Hepatic stellate cell (primary cell): Measurements from ENCODE around the gene FBLN1.
A peak's percentile ranks its signal among the peaks of the same experiment; 100 is the strongest.
"Not testable (repeated sequence)": the region's sequence is repeated elsewhere in the genome, so short reads cannot be mapped to it uniquely, and the experiment has no call there.

Experiments used
- DNase-seq: peaks from one replicate; pipeline ENCODE4 v3.0.0; 2011; ENCODE audit warnings: low spot score

The FBLN1 gene

DNA sequence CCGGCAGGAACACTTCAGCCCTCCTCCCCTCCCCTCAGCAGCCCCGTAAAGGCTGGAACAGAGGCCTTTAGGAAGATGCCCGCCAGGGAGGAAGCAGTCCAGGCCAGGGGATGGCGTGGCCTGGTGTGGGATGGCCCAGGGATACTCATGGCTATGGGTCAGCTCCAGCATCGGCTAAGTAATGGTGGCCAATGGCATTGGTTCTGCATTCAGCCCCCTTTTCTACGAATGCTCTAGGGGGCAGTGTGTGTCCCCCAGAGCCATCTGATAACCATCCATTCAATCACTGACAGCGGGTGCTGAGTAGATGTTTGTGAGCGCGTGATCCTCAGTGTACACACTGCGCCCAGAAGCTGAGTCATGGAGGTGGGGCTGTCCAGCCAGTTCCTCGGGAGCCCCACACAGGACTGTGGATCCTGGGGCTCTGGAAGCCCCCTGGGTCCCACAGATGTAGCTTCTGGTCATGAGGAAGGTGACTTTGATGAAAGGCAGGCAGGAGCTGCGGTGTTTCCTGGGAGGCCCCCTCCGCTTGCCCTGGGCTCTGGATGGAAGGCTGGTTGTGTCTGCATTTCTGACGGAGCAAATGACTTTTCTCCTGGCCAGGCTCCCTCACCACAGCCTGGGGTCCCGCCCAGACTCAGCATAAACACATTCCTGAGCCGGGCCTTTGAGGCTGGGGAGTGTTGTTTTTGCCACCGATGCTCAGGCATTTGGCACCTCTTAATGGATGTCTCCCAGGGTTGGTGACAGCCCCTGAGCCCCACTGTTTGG lies 46.5 kb downstream of the FBLN1 start:
- DNase-seq: no peak

DNA sequence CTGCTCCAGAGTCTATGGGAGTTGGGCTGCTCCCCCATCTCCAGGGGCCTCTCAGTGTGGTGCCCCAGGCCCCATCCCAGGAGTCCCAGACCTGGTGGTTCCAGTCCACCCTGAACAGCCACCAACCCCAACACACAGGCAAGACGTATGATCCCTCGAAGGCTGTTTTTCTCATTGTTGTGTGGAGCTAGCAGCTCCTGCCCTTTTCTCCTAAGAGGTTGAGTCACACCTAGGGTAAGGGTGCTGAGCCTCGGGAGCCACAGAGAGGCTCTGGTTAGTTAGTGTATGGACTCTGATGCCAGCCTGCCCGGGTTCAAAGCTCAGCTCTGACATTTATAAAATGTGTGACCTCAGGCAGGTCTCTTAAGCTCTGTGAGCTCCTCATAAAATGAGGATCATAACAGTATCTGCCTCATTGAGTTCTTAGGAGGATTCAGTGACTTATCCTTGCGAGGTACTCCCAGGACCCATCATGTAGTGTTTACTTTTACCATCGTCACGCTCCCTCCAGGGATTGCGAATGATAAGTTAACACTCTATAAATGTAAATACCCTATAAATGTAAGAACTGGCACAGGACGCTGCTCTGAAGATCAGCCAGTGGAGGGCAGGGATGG lies 47.2 kb downstream of the FBLN1 start:
- no peak for DNase-seq

DNA sequence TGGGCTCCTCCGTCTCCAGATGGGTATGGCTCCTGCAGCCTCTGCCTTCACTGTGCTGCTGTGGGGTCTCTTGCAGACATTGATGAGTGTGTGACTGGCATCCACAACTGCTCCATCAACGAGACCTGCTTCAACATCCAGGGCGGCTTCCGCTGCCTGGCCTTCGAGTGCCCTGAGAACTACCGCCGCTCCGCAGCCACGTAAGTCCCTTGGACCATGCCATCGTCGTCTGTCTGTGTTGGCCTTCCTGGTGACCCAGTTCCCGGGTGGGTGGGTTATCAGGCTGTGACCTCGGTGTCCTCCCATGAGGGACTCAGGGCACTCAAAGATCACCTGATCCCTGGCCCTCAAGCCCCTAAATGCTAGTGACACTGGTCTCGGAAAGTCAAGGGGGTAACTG lies 47.7 kb downstream of the FBLN1 start:
- DNase-seq: no peak

DNA sequence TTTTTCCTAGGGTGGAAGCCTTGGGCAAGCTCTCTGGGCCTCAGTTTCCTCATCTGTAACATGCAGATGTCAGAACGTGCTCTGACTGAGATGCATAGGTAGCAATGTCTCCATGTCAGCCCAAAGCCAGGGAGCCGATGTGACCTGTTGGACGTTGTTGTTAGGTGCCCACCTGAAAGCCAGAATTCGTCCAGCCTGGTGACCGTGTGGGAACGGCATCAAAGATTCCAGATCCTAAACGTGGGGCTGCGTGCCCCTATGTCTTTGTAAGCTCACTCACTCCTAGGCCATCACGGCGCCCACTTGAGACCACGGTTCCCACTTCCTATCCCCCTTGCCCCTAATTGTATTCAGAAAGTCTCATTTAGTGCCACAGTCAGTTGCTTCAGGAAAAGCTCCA lies 48.2 kb downstream of the FBLN1 start:
- no peak for DNase-seq

DNA sequence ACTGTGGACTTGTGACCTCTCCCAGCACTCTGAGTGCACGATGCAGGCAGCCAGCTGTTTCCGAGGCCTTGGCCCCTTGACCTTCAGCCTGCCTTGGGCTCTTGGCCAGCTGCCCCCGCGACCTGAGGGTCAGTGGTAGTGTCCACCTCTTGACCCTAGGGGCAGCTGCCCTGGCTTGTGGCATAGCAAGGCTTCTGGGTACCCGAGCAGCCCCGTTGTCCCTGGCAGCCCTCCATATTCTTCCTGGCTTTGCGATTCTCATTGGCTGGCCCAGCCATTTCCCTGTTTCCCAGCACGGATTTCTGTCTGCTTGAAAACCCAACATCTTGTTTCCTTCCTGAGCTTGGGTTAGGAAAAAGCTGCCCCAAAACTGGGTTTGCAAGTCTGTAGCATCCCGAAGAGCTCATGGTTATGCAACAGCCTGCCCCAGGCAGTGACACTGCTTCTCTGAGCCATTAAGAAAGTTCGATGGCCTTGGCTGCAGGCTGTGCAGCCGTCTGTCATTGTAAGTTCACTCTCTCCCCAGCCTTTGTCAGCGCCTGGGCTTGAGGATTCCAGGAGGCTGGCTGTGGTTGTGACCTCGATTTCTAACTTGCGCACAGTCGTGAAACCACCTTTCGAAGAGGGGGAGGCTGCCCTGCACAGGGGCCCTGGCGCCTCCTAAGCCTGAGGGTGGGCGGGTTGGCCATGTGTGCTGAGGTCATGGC lies 48.8 kb downstream of the FBLN1 start:
- no peak for DNase-seq

DNA sequence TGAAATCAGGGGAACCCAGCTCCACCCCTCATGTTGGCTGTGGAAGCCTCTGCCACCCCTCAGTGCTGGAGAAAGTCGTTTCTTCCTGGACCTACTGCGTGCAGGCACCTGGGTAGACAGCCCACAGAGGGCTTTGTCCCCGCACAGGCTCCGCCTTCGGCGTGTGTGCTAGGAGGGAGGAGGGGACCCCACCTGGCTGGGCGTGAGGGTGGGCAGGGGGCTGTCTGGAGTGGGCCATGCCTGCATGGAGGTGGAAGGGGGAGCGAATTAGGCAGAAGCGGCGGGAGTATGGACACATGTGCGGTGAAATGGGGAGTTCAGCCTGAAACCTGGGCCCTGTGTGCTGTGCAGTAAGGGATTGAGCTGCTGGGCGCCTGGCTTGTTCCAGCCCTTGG lies 49.3 kb downstream of the FBLN1 start:
- no peak for DNase-seq

DNA sequence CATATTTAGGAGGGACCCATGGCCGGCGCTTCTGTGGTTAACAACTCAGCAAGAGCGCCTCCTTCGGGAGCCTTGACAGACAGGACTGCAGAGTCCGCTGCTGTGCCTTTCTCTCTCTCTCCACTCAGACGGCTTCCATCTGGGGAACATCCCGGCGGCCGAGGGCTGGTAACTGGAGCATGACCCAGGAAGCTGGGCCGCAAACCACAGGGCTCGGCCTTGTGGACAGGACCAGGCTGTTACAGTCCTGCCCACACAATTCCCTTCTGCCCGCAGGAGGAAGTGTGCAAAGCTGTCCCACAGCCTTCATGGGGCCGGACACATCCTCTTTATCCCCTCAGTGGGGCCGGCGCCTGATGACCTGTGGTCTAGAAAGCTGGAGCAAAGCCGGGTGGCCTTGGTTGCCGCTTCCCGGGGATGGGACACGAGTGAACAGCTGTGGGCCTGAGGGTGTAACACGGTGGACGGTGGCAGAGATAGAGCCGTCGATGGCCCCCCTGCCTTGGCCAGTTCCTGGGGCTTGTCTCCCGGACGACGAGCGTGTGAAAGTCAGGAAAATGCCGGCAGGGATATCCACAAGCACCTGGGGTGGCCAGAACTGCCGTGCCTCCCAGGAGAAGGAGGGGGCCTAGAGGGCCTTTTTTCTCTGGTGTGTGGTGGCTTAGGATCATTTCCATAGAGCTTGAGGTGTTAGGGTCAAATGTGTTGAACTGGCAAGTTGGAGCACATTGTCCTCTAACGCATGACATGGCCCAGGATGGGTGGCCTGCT lies 50.1 kb downstream of the FBLN1 start:
- DNase-seq: peak; percentile 95

DNA sequence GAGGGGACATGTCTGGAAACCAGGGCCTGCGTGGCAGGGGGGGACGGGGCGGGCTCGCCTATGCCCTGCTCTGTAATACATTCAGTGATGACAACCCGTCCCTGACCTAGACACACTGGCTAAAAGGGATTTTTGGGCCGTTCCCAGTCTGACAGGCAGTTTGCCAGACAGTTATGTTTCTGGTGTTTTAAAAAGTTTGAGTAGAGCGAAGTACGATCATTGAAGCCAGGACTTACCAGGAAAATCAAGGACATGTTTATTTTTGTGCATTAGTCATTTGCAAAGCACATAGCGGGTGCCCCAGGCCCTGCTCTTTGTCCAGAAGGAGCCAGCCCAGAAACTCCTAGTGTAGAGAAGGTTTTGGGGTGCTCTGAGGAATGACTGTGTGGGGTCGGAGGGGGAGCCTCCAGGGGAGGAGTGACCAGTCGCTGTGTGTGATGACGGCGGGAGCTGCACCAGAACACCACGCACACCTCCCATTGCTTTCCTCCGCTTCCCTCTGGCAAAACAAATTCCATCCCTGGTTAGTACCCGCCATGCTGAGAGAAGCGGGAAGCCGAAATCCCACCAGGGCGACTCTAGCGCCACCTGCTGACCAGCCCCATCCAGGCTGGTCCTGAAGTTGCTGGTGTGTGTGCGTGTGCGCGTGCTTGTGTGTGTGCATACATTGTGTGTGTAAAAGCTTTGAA lies 50.8 kb downstream of the FBLN1 start:
- peak; percentile 94 for DNase-seq

DNA sequence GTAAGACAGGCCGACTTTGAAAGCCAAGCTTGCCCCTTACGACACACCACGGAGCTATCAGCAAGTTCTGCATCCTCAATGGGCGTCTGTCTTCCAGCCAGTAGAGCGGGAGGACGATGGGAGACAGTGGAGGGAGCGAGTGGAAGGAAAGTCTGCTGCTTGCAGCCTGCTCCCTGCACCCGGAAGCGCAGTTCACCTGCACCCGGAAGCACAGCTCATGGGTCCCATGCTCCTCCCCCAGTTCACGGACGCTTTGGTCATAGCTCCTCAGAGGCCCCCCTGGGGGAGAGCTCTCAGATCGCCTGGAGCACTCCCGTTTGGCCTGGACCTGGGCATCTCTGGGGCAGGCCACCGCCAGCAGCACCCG lies 51.3 kb downstream of the FBLN1 start:
- DNase-seq: no peak

DNA sequence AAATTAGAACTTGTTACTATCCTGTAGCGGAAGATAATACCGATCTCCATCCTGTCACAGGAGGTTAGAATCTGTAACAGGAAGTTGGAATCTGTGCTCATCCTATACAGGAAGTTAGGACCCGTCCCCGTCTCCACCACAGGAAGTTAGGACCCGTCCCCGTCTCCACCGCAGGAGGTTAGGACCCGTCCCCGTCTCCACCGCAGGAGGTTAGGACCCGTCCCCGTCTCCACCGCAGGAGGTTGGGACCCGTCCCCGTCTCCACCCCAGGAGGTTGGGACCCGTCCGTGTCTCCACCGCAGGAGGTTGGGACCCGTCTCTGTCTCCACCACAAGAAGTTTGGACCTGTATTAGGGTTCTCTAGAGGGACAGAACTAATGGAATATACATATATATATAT lies 52.2 kb downstream of the FBLN1 start:
- DNase-seq: no peak

DNA sequence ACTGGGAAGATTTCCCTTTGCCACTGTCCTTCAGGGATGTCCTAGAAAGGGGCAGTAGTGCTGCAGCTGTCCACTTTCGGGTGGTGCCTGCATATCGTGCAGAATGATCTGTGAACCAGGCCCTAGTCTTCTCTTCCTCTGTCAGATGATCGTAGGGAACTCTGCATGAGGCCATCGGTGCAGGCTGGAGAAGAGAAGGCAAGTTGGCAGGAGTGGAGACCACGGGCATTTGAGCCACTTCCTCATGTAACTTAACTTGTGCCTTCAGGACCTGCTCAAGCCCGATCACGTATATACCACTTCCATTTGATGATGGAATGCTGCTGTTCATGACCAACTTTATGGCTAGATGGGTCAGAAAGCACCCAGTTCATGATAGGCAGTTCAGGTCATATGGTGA lies 55.2 kb downstream of the FBLN1 start:
- not testable (repeated sequence) for DNase-seq

DNA sequence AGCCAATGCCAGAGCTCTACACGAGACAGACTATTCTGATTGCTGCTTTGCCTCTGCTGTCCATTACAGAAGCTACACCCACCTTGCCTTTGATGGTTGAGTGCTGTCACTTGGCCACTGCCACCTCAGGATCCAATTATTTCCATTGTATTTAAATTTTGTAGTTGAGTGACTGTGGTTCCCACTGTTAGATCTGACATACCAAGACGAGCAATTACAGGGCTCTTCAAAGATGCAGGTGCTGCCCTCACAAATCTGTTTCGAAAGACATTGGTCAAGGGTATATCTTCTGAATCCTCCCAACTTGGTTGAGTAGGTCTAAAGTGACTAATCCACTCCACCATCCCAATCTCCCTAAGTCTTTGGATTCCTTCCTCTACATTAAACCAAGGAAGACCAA lies 57.4 kb downstream of the FBLN1 start:
- DNase-seq: not testable (repeated sequence)

DNA sequence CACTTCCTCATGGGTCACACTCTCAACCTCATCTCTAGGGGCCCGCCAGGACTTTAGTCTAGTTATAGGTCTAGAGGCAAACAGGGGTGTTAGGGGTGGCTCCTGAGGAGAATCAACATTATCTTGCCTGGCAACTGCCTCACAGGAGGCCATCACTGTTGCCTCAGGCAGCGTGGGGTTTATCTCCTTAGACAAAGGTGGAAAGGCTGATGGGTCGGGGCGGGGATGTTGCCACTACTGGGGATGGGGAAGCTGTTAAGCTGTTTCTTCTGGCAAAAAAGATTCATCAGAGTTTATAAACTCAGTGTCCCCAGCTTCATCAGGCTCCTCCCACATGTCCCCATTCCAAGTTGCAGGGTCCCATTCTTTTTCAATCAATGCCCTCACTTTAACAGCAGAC lies 58.1 kb downstream of the FBLN1 start:
- not testable (repeated sequence) for DNase-seq

DNA sequence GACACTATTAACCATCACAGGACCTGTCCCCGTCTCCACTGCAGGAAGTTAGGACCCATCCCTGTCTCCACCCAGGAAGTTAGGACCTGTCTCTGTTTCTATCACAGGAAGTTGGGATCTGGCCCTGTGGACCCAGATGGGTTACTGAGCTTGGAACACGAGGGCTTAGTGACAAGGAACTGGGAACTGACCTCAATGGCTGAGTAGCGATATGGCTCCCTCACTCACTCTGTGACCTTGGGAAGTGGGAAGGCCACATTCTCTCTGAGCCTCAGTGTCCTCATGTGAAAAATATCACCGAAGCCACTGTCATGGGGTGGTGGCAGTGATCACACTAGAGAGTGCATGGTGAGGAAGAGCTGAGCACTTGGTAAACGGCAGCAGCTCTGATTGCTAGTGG lies 59.4 kb downstream of the FBLN1 start:
- no peak for DNase-seq

DNA sequence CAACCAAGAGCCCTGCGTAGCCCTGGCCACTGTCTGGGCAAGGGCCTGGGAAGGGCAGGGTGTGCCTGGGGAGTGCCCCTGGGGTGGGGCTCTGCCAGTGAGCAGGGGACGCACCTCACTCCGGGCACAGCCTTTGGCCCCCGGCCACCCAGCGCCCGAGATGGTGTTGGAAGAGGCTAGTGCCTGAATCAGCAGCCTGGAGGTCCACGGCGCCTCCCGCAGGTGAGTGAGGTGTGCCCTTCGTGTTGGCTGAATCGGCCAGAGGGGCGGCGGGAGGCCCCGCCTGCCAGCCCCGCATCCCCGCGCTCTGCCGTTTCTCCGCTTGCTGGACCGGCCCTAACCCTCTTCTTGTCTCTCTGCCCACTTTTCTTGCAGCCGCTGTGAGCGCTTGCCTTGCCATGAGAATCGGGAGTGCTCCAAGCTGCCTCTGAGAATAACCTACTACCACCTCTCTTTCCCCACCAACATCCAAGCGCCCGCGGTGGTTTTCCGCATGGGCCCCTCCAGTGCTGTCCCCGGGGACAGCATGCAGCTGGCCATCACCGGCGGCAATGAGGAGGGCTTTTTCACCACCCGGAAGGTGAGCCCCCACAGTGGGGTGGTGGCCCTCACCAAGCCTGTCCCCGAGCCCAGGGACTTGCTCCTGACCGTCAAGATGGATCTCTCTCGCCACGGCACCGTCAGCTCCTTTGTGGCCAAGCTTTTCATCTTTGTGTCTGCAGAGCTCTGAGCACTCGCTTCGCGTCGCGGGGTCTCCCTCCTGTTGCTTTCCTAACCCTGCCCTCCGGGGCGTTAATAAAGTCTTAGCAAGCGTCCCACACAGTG lies 60.1 kb downstream of the FBLN1 start:
- no peak for DNase-seq

DNA sequence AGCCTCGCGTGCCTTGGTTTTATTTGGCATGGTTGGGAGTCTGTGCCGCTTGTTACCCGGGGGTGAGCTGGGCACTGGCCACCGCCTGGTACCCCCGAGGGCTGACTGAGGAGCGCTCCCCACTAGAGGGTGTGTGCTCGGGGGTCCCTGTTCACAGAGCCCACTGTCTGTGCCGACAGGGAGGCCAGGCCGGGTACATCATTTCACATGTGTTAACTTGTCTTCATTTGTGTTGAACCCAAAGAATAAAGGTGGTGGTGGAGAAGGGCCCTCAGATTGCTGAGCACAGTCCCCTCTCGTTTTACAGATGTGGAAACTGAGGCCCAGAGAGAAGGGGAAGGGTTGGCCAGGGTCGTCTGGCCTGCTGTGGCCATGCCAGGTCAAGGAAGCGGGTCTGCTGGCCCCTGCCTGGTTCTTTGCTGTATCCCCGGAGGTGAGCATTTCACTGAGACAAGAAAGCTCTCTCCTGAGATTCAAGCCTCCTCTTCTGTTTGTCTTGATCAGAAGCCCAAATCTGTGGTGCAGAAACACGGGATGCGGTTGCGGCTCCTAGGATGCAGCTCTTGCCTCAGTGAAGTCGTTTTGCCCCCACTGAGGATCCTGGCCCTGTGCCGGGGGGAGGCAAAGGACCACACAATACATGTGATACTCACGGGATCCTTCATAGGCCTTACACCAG lies 60.8 kb downstream of the FBLN1 start:
- DNase-seq: no peak

DNA sequence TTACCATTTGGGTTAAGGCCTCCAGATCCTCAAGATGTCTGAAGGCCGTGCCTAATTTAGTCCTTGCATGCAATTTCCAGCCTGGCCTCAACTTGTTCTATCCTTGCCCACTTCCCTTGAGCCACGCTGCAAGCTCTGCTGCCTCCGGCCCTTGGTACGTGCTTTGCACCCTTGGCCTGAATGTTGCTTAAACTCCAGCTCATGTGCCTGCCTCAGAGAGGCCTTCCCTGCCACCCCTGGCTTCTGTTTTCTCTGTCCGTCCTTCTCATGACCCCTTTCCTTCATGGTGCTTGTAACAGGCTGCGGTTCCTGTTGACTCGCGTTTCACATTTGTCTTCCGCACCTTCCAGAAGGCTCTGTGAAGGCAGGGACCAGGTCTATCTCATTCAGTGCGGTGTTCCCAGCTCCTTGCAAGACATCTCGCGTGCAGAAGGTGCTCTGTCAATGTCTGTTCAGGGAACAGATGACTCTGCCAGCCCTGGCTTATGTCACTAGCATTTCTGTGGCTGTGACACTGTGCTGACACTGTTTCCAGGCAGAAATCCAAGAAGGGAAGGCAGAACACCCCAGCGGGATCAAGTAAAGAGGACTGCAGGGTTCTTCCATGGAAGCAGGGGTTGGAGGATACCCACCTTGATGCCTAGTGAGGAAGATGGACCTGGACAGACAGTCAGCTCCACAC lies 61.8 kb downstream of the FBLN1 start:
- DNase-seq: peak; percentile 63

DNA sequence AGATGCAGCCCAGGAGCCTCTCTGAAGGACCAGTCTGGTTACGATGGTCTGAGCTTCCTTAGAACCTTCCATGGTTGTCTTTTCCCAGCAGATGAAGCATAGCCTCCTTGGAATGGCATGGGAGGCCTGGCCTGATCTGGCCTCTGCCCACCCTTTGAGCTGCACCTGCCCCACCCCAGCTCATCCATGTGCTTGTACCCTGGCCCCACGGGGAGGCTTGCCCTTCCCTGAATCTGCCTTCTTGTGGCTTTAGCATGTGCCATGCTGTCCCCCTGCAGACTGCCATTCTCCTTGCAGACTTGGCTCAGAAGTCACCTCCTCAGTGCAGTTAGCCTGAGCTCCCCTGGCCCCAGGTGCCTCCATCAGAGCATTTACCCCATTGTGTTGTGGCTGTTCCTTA lies 62.5 kb downstream of the FBLN1 start:
- DNase-seq: no peak

DNA sequence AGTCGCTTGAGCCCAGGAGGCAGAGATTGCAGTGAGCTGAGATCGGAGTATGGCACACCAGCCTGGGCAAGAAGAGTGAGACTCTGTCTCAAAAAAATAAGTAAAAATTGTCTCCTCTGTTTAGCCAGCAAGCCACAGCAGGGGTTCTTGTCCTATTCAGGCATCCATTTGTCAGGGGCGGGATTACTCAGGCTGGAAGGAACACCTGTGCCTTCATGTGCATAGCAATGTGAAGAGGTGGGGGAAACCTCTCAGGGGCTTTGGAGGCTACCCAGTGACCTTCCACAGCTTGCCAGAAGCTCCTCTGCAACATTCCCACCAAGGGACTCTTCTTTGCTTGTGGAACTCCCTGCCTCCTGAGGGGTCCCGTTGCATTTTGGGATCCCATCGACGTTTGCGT lies 63.3 kb downstream of the FBLN1 start:
- DNase-seq: no peak

DNA sequence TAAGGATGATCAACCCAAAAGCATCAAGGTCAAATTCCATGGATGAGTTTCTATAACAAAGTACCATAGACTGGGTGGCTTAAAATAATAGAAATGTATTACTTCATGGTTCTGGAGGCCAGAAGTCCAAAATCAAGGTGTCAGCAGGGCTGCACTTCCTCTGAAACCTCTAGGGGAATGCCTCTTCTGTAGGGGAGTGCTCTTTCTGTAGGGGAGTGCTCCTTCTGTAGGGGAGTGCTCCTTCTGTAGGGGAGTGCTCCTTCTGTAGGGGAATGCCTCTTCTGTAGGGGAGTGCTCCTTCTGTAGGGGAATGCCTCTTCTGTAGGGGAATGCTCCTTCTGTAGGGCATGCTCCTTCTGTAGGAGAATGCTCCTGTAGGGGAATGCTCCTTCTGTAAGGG lies 65.5 kb downstream of the FBLN1 start:
- no peak for DNase-seq
